HG03460 (cell line): ENCODE data around the gene VSIG2.

Source experiments
- ATAC-seq: cut with Tn5 transposase; IDR thresholded peaks from one replicate; pipeline ENCODE4 v1.9.1; 2021; ENCODE audit not compliant: unreplicated experiment

The VSIG2 gene

GRCh38 chr11:124748481-124749343, 3.3 kb downstream of the VSIG2 start:
- no peak for ATAC-seq

GRCh38 chr11:124748100-124748418, 4.0 kb downstream of the VSIG2 start:
- no peak for ATAC-seq

- no peak for ATAC-seq
Measured at GRCh38 chr11:124747406-124748099, 4.5 kb downstream of the VSIG2 start.

GRCh38 chr11:124746621-124747243, 5.3 kb downstream of the VSIG2 start:
- ATAC-seq = peak; percentile 93

GRCh38 chr11:124745835-124746620, 6.0 kb downstream of the VSIG2 start:
- peak; percentile 19 for ATAC-seq

GRCh38 chr11:124745270-124745834, 6.7 kb downstream of the VSIG2 start:
- ATAC-seq = no peak

- no peak for ATAC-seq
Measured at GRCh38 chr11:124743050-124743449, 9.0 kb downstream of the VSIG2 start.

GRCh38 chr11:124742555-124742954, 9.5 kb downstream of the VSIG2 start:
- ATAC-seq = no peak

- peak; percentile 49 for ATAC-seq
Measured at GRCh38 chr11:124740277-124740882, 11.7 kb downstream of the VSIG2 start.

- peak; percentile 96 for ATAC-seq
Measured at GRCh38 chr11:124739479-124740276, 12.4 kb downstream of the VSIG2 start, which contains the start of gene NRGN. NRGN (plus strand) TSS chr11:124739942; CDS start chr11:124740085, 143 bp downstream.

GRCh38 chr11:124738713-124739478, 13.2 kb downstream of the VSIG2 start:
- no peak for ATAC-seq

- ATAC-seq = no peak
Measured at GRCh38 chr11:124737638-124738305, 14.3 kb downstream of the VSIG2 start.

GRCh38 chr11:124736736-124737135, 15.3 kb downstream of the VSIG2 start:
- no peak for ATAC-seq

GRCh38 chr11:124732230-124732629, 19.8 kb downstream of the VSIG2 start:
- ATAC-seq = no peak

GRCh38 chr11:124729571-124729970, 22.5 kb downstream of the VSIG2 start:
- ATAC-seq = no peak

GRCh38 chr11:124728134-124728533, 23.9 kb downstream of the VSIG2 start:
- no peak for ATAC-seq

GRCh38 chr11:124727474-124727873, 24.6 kb downstream of the VSIG2 start:
- no peak for ATAC-seq

GRCh38 chr11:124725719-124726105, 26.3 kb downstream of the VSIG2 start:
- peak; percentile 20 for ATAC-seq
